Measurements from ENCODE around the gene ZDBF2.

Gene ZDBF2

GRCh38 chr2:206323033-206323432, 48.6 kb downstream of the ZDBF2 start:
- H3K36me3 ChIP-seq (ENCODE audit: control insufficient read depth, insufficient read depth, low read length) = no peaks in the 10 kb centered on the region
- H3K4me3 ChIP-seq (replicated peaks; ENCODE audit: low read depth, low read length) = no peak overlapping the region
- no peak for DNase-seq (ENCODE audit: extremely low read depth, insufficient read length)
- TF ChIP-seq CTCF (IDR thresholded peaks at IDR 0.05; ENCODE audit: insufficient read depth, low read length, poor library complexity, severe bottlenecking) = no peak
- no peaks in the 10 kb centered on the region for H3K27me3 ChIP-seq (replicated peaks; ENCODE audit: control insufficient read depth, insufficient read depth, low read length)

- no peak overlapping the region for H3K4me3 ChIP-seq (replicated peaks; ENCODE audit: low read depth, low read length)
- TF ChIP-seq CTCF (IDR thresholded peaks at IDR 0.05; ENCODE audit: insufficient read depth, low read length, poor library complexity, severe bottlenecking) = no peak
- no peak for DNase-seq (ENCODE audit: extremely low read depth, insufficient read length)
- H3K27me3 ChIP-seq (replicated peaks; ENCODE audit: control insufficient read depth, insufficient read depth, low read length) = no peaks in the 10 kb centered on the region
- H3K36me3 ChIP-seq (ENCODE audit: control insufficient read depth, insufficient read depth, low read length) = no peaks in the 10 kb centered on the region
Observed at GRCh38 chr2:206323486-206323885, 49.0 kb downstream of the ZDBF2 start.

- no peak for TF ChIP-seq CTCF (IDR thresholded peaks at IDR 0.05; ENCODE audit: insufficient read depth, low read length, poor library complexity, severe bottlenecking)
- Histone ChIP-seq H3K27me3 (replicated peaks; ENCODE audit: control insufficient read depth, insufficient read depth, low read length) (no peaks in the 10 kb centered on the region), H3K4me3 (replicated peaks; ENCODE audit: low read depth, low read length) (no peak overlapping the region), H3K36me3 (ENCODE audit: control insufficient read depth, insufficient read depth, low read length) (no peaks in the 10 kb centered on the region)
- no peak for DNase-seq (ENCODE audit: extremely low read depth, insufficient read length)
Observed at GRCh38 chr2:206324869-206325268, 50.4 kb downstream of the ZDBF2 start.

- H3K27me3 ChIP-seq (replicated peaks; ENCODE audit: control insufficient read depth, insufficient read depth, low read length) = no peaks in the 10 kb centered on the region
- no peak for DNase-seq (ENCODE audit: extremely low read depth, insufficient read length)
Observed at GRCh38 chr2:206328974-206329373, 54.5 kb downstream of the ZDBF2 start.

GRCh38 chr2:206336861-206337260, 62.4 kb downstream of the ZDBF2 start:
- DNase-seq (ENCODE audit: extremely low read depth, insufficient read length) = no peak

More at GRCh38 chr2:206328974-206329373, 54.5 kb downstream of the ZDBF2 start:
- TF ChIP-seq CTCF (IDR thresholded peaks at IDR 0.05; ENCODE audit: insufficient read depth, low read length, poor library complexity, severe bottlenecking) = no peak
- Histone ChIP-seq H3K4me3 (replicated peaks; ENCODE audit: low read depth, low read length) (no peak overlapping the region), H3K36me3 (ENCODE audit: control insufficient read depth, insufficient read depth, low read length) (no peaks in the 10 kb centered on the region)

More at GRCh38 chr2:206336861-206337260, 62.4 kb downstream of the ZDBF2 start:
- H3K4me3 ChIP-seq (replicated peaks; ENCODE audit: low read depth, low read length) = no peak overlapping the region
- H3K27me3 ChIP-seq (replicated peaks; ENCODE audit: control insufficient read depth, insufficient read depth, low read length) = no peaks in the 10 kb centered on the region
- no peak for TF ChIP-seq CTCF (IDR thresholded peaks at IDR 0.05; ENCODE audit: insufficient read depth, low read length, poor library complexity, severe bottlenecking)
- H3K36me3 ChIP-seq (ENCODE audit: control insufficient read depth, insufficient read depth, low read length) = no peaks in the 10 kb centered on the region
